GM23338 (cell line): ENCODE results near the gene CACNB2. TPM values are rescaled to one million over a fixed set of nuclear protein-coding genes. Genes with fewer than 3 reads are reported as not detected.

ENCODE experiments used
- ATAC-seq: fragments of 200-7000 bp; cut with Tn5 transposase; 3 replicates; pipeline ENCODE4 v1.9.1; 2020
- DNase-seq: peaks from one replicate; pipeline ENCODE4 v3.0.0-alpha.2; 2015; ENCODE audit warnings: low spot score
- H2AFZ ChIP-seq: fragments of 200-600 bp; sonication (generic); 2 replicates; pipeline ENCODE4 v1.8.0; 2016; ENCODE audit warnings: antibody characterized with exemption, mild to moderate bottlenecking, moderate library complexity
- H3F3A ChIP-seq: fragments of 200-600 bp; sonication (generic); replicated peaks from 2 replicates; pipeline ENCODE4 v1.8.0; 2017; ENCODE audit warnings: antibody characterized with exemption, mixed run types, low read depth
- H3K27ac ChIP-seq: fragments of 200-600 bp; sonication (generic); 2 replicates; pipeline ENCODE4 v1.6.1; 2016; ENCODE audit warnings: low read depth
- H3K27me3 ChIP-seq: fragments of 200-600 bp; sonication (generic); 2 replicates; pipeline ENCODE4 v1.8.0; 2016; ENCODE audit warnings: mild to moderate bottlenecking, mixed run types, moderate library complexity; ENCODE audit not compliant: insufficient read depth
- H3K36me3 ChIP-seq: fragments of 200-600 bp; sonication (generic); 2 replicates; pipeline ENCODE4 v1.8.0; 2016; ENCODE audit warnings: mild to moderate bottlenecking; ENCODE audit not compliant: insufficient read depth
- H3K4me1 ChIP-seq: fragments of 200-600 bp; sonication (generic); 2 replicates; pipeline ENCODE4 v1.8.0; 2016; ENCODE audit warnings: mild to moderate bottlenecking, moderate library complexity; ENCODE audit not compliant: insufficient read depth
- H3K4me2 ChIP-seq: fragments of 200-600 bp; sonication (generic); 2 replicates; pipeline ENCODE4 v1.7.1; 2017; ENCODE audit warnings: mixed run types
- H3K4me3 ChIP-seq: fragments of 200-600 bp; sonication (generic); 2 replicates; pipeline ENCODE4 v1.6.1; 2016; ENCODE audit warnings: mixed run types
- H3K79me2 ChIP-seq: fragments of 200-600 bp; sonication (generic); replicated peaks from 2 replicates; pipeline ENCODE4 v1.8.0; 2017; ENCODE audit warnings: mild to moderate bottlenecking; ENCODE audit not compliant: insufficient read depth
- H3K9me2 ChIP-seq: fragments of 200-600 bp; sonication (generic); 2 replicates; pipeline ENCODE4 v1.8.0; 2017; ENCODE audit not compliant: insufficient read depth
- H4K20me1 ChIP-seq: fragments of 200-600 bp; sonication (generic); replicated peaks from 2 replicates; pipeline ENCODE4 v1.8.0; 2017; ENCODE audit warnings: mild to moderate bottlenecking; ENCODE audit not compliant: insufficient read depth
- H3K27ac Mint-ChIP-seq: 2 replicates; pipeline ENCODE4 v1.8.0; 2020; ENCODE audit warnings: inconsistent platforms, mild to moderate bottlenecking, moderate library complexity, mixed read lengths
- H3K27me3 Mint-ChIP-seq: 3 replicates; pipeline ENCODE4 v1.8.0; 2022; ENCODE audit warnings: low read depth, mild to moderate bottlenecking, moderate library complexity, mixed read lengths, inconsistent platforms; ENCODE audit not compliant: insufficient read depth, poor library complexity
- H3K36me3 Mint-ChIP-seq: 3 replicates; pipeline ENCODE4 v1.8.0; 2021; ENCODE audit warnings: low read depth, mild to moderate bottlenecking, inconsistent platforms, moderate library complexity, mixed read lengths
- H3K4me1 Mint-ChIP-seq: 3 replicates; pipeline ENCODE4 v1.8.0; 2020; ENCODE audit warnings: mild to moderate bottlenecking, inconsistent platforms, mixed read lengths
- H3K4me3 Mint-ChIP-seq: 3 replicates; pipeline ENCODE4 v1.8.0; 2021; ENCODE audit warnings: moderate library complexity, mild to moderate bottlenecking, inconsistent platforms, mixed read lengths
- H3K9me3 Mint-ChIP-seq: 3 replicates; pipeline ENCODE4 v1.8.0; 2020; ENCODE audit warnings: moderate library complexity, mild to moderate bottlenecking, inconsistent platforms, mixed read lengths
- ETS1 ChIP-seq: IDR thresholded peaks from 2 replicates; pipeline ENCODE4 v1.6.1; 2016; ENCODE audit warnings: antibody characterized with exemption
- EZH2 ChIP-seq: fragments of 200-600 bp; sonication (generic); IDR thresholded peaks from one replicate; pipeline ENCODE4 v1.8.0; 2017; ENCODE audit warnings: antibody characterized with exemption, mild to moderate bottlenecking, low read depth; ENCODE audit not compliant: unreplicated experiment
- REST ChIP-seq: IDR thresholded peaks from one replicate; pipeline ENCODE4 v1.6.1; 2018; ENCODE audit warnings: antibody characterized with exemption; ENCODE audit not compliant: unreplicated experiment
- ZNF114 ChIP-seq: fragments of 250-450 bp; sonication (Bioruptor Pico); IDR thresholded peaks from 2 replicates; pipeline ENCODE4 v1.5.0; 2020; ENCODE audit warnings: mild to moderate bottlenecking, moderate library complexity
- ZNF462 ChIP-seq: fragments of 250-450 bp; sonication (Bioruptor Pico); IDR thresholded peaks from 2 replicates; pipeline ENCODE4 v1.5.0; 2020; ENCODE audit warnings: mild to moderate bottlenecking, moderate library complexity
- polyA plus RNA-seq: library from polyadenylated mRNA; unstranded; fragments of >200 nt; fragmentation: Nextera tagmentation; extraction: Ambion mirVana; gene quantifications from 2 replicates; pipeline ENCODE4 v1.2.1, GENCODE V29; 2016
- total RNA-seq: library from RNA; depleted of rRNA; stranded (reverse); fragments of >200 nt; shearing (Covaris generic); gene quantifications from 2 replicates; pipeline ENCODE4 v1.2.3, GENCODE V29; 2014

CACNB2 gene
- total and polyA plus RNA-seq, 2 experiments from 2014 or later, result 5.0 to 5.9 TPM

- no peak for TF ChIP-seq REST
- TF ChIP-seq EZH2, result no peak
- TF ChIP-seq ETS1, result no peak
- no peak for TF ChIP-seq ZNF114
Measured at GRCh38 chr10:18094332-18094731, 45.9 kb upstream of the CACNB2 start (continued).

- H3K36me3 ChIP-seq, result no peaks in the 10 kb centered on the region
- no peaks in the 10 kb centered on the region for H3K79me2 ChIP-seq
- Mint-ChIP-seq H3K9me3 (no peaks in the 10 kb centered on the region; the same call in 2 of the 3 replicates), H3K27me3 (peaks cover 1% of the 10 kb centered on the region), H3K4me1 (peaks cover 33% of the 10 kb centered on the region), H3K36me3 (peaks cover 7% of the 10 kb centered on the region; the same call in 1 of the 3 replicates), H3K27ac (peak overlapping the region; percentile 11; the same call in 1 of the 2 replicates), H3K4me3 (no peak overlapping the region)
- H3K27ac ChIP-seq, result no peak overlapping the region
- no peak overlapping the region for H3K4me3 ChIP-seq
- 0 out of 2 replicates have a peak overlapping the region, but pooled peaks have one; percentile 20 for H2AFZ ChIP-seq
- peaks cover 16% of the 10 kb centered on the region for H3K4me1 ChIP-seq
- H3K27me3 ChIP-seq, result no peaks in the 10 kb centered on the region
- no peaks in the 10 kb centered on the region for H3F3A ChIP-seq
- no peaks in the 10 kb centered on the region; the same call in 1 of the 2 replicates for H3K9me2 ChIP-seq
- DNase-seq, result peak; percentile 14
- no peak overlapping the region for H3K4me2 ChIP-seq
- peak; percentile 78 for ATAC-seq
- TF ChIP-seq ZNF114 (no peak), ZNF462 (CRISPR knock-in tag) (peak; percentile 51; the same call in 1 of the 2 replicates)
- H4K20me1 ChIP-seq, result no peaks in the 10 kb centered on the region
Measured at GRCh38 chr10:18094793-18095192, 45.4 kb upstream of the CACNB2 start.
